ENCODE data around the gene FAM53A.

Gene FAM53A

DNA sequence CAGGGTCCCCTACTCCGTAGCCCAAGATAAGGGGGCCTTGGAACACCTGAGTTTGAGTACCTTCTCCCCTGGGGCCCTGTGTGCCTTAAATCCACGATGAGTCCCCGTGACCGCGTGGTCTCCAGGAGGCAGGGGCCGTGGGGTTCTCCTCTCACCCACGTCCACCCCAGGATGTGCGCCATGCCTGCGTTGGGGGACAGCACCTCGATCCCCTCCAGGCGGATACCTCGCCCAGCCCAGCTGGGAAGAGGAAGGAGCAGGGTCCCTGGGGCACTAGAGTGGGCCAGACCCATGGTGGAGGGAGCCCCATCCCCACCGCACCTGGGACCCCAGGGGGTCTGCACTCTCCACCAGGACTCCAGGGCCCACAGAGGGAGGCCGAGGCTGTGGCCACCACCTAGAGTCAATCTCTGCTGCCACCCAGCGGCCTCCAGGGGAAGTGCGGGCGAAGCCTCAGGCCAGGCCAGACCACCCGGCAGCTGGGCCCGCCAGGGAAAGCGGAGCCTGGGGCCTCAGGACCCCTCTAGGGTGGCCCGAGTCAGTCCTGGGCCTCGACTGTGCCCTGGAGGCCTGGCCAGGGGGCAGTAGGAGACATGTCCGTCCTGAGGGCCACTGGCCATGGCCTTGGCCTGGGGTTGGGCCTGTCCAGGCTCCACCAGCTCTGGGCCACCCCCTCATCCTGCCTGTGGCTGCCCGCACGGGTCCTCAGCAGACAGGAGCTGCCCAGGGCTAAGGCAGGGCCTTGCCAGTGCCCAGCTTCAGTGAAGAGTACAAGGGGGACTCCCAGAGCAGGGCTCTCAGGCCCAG, 55.0 kb downstream of the FAM53A start:
- Histone ChIP-seq H3K4me1 (no peaks in the 10 kb centered on the region), H3K36me3 (no peaks in the 10 kb centered on the region), H3K9me3 (no peaks in the 10 kb centered on the region; the same call in 1 of the 2 replicates), H3K27me3 (peaks cover 12% of the 10 kb centered on the region), H3K4me3 (ENCODE audit: low read depth, low read length) (no peak overlapping the region)
- DNase-seq, result peak; percentile 79
- TF ChIP-seq, protein P1, sequence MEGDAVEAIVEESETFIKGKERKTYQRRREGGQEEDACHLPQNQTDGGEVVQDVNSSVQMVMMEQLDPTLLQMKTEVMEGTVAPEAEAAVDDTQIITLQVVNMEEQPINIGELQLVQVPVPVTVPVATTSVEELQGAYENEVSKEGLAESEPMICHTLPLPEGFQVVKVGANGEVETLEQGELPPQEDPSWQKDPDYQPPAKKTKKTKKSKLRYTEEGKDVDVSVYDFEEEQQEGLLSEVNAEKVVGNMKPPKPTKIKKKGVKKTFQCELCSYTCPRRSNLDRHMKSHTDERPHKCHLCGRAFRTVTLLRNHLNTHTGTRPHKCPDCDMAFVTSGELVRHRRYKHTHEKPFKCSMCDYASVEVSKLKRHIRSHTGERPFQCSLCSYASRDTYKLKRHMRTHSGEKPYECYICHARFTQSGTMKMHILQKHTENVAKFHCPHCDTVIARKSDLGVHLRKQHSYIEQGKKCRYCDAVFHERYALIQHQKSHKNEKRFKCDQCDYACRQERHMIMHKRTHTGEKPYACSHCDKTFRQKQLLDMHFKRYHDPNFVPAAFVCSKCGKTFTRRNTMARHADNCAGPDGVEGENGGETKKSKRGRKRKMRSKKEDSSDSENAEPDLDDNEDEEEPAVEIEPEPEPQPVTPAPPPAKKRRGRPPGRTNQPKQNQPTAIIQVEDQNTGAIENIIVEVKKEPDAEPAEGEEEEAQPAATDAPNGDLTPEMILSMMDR (IDR thresholded peaks at IDR 0.05; ENCODE audit: low read depth, low read length), result peak; percentile 92

DNA sequence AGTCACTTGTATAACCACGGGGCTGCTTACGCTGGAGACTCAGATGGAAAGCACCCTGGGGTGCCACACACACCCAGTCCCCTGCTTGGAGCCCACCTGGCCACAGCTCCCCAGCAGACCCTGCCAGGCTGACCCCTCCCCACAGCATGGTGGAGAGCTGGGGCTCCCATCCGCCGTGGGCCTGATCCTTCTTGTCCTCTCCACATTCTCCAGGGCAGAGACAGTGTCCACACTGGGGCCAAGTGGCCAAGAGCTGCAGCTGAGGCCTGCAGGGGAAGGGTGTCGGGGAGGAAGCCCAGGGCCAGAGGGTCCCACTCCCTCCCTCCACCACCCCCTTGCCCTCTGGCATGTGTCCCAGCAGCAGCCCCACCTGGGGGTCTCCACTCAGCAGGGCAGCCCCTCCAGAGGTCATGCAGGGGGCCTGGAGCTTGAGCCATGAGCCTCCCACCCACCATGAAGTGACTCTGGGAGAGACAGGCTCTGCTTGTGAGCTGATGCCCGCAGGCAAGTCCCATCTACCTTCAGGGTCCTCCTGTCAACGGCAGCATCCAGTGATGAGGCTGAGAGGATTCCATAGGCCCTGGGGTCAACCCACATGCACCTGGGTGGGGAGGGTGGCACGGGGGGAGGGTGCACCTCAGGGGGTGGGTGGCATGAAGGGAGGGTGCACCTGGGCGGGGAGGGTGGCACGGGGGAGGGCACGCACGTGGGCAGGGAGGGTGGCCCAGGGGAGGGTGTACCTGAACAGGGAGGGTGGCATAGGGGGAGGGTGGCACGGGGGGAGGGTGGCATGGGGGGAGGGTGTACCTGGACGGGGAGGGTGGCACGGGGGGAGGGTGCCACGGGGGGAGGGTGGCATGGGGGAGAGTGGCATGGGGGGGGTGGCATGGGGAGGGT, 56.4 kb downstream of the FAM53A start:
- peaks cover 6% of the 10 kb centered on the region for H3K27me3 ChIP-seq

GRCh38 chr4:1626941-1627340, 57.2 kb downstream of the FAM53A start:
- Histone ChIP-seq H3K36me3 (no peaks in the 10 kb centered on the region), H3K4me3 (ENCODE audit: low read depth, low read length) (no peak overlapping the region), H3K4me1 (no peaks in the 10 kb centered on the region), H3K9me3 (no peaks in the 10 kb centered on the region; the same call in 1 of the 2 replicates), H3K27me3 (no peaks in the 10 kb centered on the region; the same call in 1 of the 2 replicates)
- TF ChIP-seq, protein P1 (IDR thresholded peaks at IDR 0.05; ENCODE audit: low read depth, low read length), result no peak
- no peak for DNase-seq

More for the DNA sequence above, 56.4 kb downstream of the FAM53A start:
- Histone ChIP-seq H3K4me1 (no peaks in the 10 kb centered on the region), H3K36me3 (no peaks in the 10 kb centered on the region), H3K9me3 (no peaks in the 10 kb centered on the region; the same call in 1 of the 2 replicates), H3K4me3 (ENCODE audit: low read depth, low read length) (no peak overlapping the region)
- TF ChIP-seq, protein P1 (IDR thresholded peaks at IDR 0.05; ENCODE audit: low read depth, low read length), result no peak
- DNase-seq, result no peak

GRCh38 chr4:1626151-1626550, 58.0 kb downstream of the FAM53A start:
- no peaks in the 10 kb centered on the region for H3K27me3 ChIP-seq
- no peaks in the 10 kb centered on the region; the same call in 1 of the 2 replicates for H3K9me3 ChIP-seq
- no peaks in the 10 kb centered on the region for H3K36me3 ChIP-seq
- TF ChIP-seq, protein P1 (IDR thresholded peaks at IDR 0.05; ENCODE audit: low read depth, low read length), result no peak
- no peaks in the 10 kb centered on the region for H3K4me1 ChIP-seq
- H3K4me3 ChIP-seq (ENCODE audit: low read depth, low read length), result no peak overlapping the region
- DNase-seq, result no peak

- Histone ChIP-seq H3K4me3 (ENCODE audit: low read depth, low read length) (no peak overlapping the region), H3K9me3 (no peaks in the 10 kb centered on the region; the same call in 1 of the 2 replicates), H3K36me3 (no peaks in the 10 kb centered on the region), H3K4me1 (no peaks in the 10 kb centered on the region), H3K27me3 (no peaks in the 10 kb centered on the region)
- TF ChIP-seq, protein P1 (IDR thresholded peaks at IDR 0.05; ENCODE audit: low read depth, low read length), result no peak
- no peak for DNase-seq
These were observed 58.4 kb downstream of the FAM53A start for GRCh38 chr4:1625600-1626138.
